Fibroblast of pulmonary artery (primary cell): ENCODE results near the gene IBA57.

Source experiments
- DNase-seq: peaks from one replicate; pipeline ENCODE4 v3.0.0-alpha.2; 2010; ENCODE audit warnings: low read depth
- H3K4me3 ChIP-seq: replicated peaks from 2 replicates; pipeline ENCODE4 v1.5.1; 2011; ENCODE audit warnings: low read depth, mild to moderate bottlenecking, control low read depth, low read length, moderate library complexity
- CTCF ChIP-seq: IDR thresholded peaks from 2 replicates; pipeline ENCODE4 v1.5.1; 2011; ENCODE audit warnings: mild to moderate bottlenecking, control low read depth, low read length, inconsistent platforms; ENCODE audit errors: missing control alignments

IBA57 gene

DNA sequence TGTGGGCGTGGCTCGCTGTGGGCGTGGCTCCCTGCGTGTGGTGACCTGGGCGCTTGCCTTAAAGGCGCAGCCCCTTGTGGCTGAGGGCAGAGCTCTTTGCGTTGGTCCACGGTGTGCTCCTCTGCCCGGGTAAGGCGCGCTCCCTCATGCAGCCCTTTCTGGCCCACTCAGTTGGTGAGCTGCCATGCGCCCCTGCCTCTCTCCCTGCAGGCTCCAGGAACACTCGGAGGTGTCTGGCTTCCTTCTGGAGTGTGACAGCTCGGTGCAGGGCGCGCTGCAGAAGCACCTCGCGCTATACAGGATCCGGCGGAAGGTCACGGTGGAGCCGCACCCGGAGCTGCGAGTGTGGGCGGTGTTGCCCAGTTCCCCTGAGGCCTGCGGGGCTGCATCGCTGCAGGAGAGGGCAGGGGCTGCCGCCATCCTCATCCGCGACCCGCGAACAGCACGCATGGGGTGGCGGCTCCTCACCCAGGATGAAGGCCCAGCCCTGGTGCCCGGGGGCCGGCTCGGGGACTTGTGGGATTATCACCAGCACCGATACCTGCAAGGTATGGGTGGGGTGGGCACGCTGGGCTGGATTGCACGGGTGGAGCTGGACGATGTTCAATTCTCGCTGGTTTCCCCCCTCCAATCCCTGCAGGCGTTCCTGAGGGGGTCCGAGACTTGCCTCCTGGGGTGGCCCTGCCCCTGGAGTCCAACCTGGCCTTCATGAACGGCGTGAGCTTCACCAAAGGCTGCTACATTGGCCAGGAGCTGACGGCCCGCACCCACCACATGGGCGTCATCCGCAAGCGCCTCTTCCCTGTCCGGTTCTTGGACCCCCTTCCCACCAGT is 9.1 kb downstream of the IBA57 start:
- no peak for DNase-seq
- no peak overlapping the region for H3K4me3 ChIP-seq

GRCh38 chr1:228175316-228176023 is 9.9 kb downstream of the IBA57 start:
- DNase-seq, result no peak
- no peak for TF ChIP-seq CTCF
- H3K4me3 ChIP-seq, result no peak overlapping the region

More for the DNA sequence above, 9.1 kb downstream of the IBA57 start:
- TF ChIP-seq CTCF, result no peak

DNA sequence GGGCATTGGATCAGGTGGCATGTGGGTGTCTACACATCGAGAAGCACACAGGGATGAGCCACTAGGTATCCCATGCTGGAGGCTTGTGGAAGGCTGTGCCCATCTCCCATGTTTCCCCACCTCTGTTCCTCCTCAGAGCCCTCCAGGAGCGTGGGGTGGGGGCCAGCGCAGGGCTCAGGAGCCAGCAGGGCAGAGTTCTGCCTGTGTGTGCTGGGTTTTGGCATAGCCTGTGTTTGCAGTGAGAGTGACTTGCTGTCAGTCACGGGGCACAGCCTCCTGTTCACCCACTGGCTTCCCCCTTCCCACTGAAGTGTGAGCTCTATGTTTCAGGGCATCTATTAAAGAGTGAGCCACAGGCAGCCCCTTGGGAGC is 10.4 kb downstream of the IBA57 start:
- no peak for DNase-seq
- H3K4me3 ChIP-seq, result no peak overlapping the region
- no peak for TF ChIP-seq CTCF

GRCh38 chr1:228176461-228177182 is 11.0 kb downstream of the IBA57 start:
- no peak overlapping the region for H3K4me3 ChIP-seq
- no peak for TF ChIP-seq CTCF
- no peak for DNase-seq

DNA sequence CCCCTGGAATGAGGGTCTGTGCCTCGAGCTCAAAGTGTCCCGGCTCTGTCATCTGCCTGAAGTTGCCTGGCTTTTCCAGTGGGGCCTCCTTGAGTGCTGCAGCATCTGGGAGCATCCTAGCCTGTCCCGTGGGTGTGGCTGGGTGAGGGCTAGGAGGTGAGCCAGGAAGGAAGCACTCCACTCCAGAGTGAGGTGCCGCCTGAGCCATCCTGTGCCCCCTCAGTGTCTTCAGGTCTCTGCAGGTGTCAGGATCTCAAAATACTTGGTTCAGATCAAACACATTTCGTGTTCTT is 11.5 kb downstream of the IBA57 start:
- no peak for TF ChIP-seq CTCF
- no peak for DNase-seq
- no peak overlapping the region for H3K4me3 ChIP-seq

GRCh38 chr1:228177721-228178710 is 12.4 kb downstream of the IBA57 start:
- DNase-seq, result no peak
- TF ChIP-seq CTCF, result no peak
- H3K4me3 ChIP-seq, result no peak overlapping the region
